Activated naive CD4-positive, alpha-beta T cell treated with anti-CD3 and anti-CD28 coated beads, Interleukin-2, amount 50 U/mL, for 24 hours (primary cell): Measurements from ENCODE around the gene DDX41.
A peak's percentile ranks its signal among the peaks of the same experiment; 100 is the strongest.

Experiments
- H3K27ac Mint-ChIP-seq: one replicate; pipeline ENCODE4 v1.8.0; 2021; ENCODE audit warnings: mild to moderate bottlenecking, mixed read lengths
- H3K27me3 Mint-ChIP-seq: one replicate; pipeline ENCODE4 v1.8.0; 2021; ENCODE audit warnings: mixed read lengths
- H3K36me3 Mint-ChIP-seq: one replicate; pipeline ENCODE4 v1.8.0; 2021; ENCODE audit warnings: mixed read lengths
- H3K4me1 Mint-ChIP-seq: one replicate; pipeline ENCODE4 v1.8.0; 2021; ENCODE audit warnings: mixed read lengths
- H3K4me3 Mint-ChIP-seq: one replicate; pipeline ENCODE4 v1.8.0; 2021; ENCODE audit warnings: mild to moderate bottlenecking, mixed read lengths
- H3K9me3 Mint-ChIP-seq: one replicate; pipeline ENCODE4 v1.8.0; 2021; ENCODE audit warnings: mixed read lengths

DDX41 gene

DNA sequence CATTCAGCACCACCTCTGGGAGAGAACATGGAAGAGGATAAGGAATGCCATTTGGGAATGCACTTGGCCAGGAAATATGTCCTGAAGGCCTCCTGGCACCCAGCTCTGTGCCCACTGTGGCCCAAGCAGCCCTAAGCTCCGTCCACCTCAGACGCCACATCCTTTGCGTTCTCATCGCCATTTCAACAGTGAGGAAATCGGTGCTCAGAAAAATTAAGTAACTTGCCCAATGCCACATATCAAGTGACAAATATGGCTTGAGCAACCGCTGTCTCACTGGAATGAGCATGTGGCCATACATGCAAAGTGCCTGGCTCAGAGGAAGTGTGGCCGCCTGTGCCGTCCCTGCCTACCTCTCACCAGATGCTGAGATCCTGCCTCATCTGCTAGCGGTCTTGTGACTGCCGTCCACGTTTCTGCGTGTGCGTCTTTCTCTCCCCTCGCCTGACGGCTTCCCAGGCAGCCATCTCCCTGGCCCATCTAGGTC, 6.2 kb downstream of the DDX41 start:
- no peaks in the 10 kb centered on the region for H3K9me3 Mint-ChIP-seq
- H3K4me1 Mint-ChIP-seq = peaks cover 9% of the 10 kb centered on the region
- H3K27ac Mint-ChIP-seq = no peak overlapping the region
- no peak overlapping the region for H3K4me3 Mint-ChIP-seq
- H3K36me3 Mint-ChIP-seq = peaks cover 17% of the 10 kb centered on the region
- no peaks in the 10 kb centered on the region for H3K27me3 Mint-ChIP-seq

GRCh38 chr5:177509991-177510566, 6.7 kb downstream of the DDX41 start:
- Mint-ChIP-seq H3K4me1 (peaks cover 5% of the 10 kb centered on the region), H3K27me3 (no peaks in the 10 kb centered on the region), H3K36me3 (peaks cover 14% of the 10 kb centered on the region), H3K9me3 (no peaks in the 10 kb centered on the region), H3K4me3 (no peak overlapping the region), H3K27ac (no peak overlapping the region)

- no peak within 1 kb of the TSS for H3K27ac Mint-ChIP-seq
- no peaks in the 10 kb centered on the region for H3K27me3 Mint-ChIP-seq
- H3K36me3 Mint-ChIP-seq = peaks cover 13% of the 10 kb centered on the region
- H3K4me3 Mint-ChIP-seq = no peak within 1 kb of the TSS
- H3K9me3 Mint-ChIP-seq = no peaks in the 10 kb centered on the region
- H3K4me1 Mint-ChIP-seq = peaks cover 3% of the 10 kb centered on the region
Observed at GRCh38 chr5:177509381-177509951, 7.3 kb downstream of the DDX41 start, which contains the start of gene DOK3. DOK3 (minus strand) TSS chr5:177509826; CDS start chr5:177509540, 286 bp downstream.

GRCh38 chr5:177508837-177509236, 7.9 kb downstream of the DDX41 start:
- Mint-ChIP-seq H3K4me1 (peaks cover 3% of the 10 kb centered on the region), H3K9me3 (no peaks in the 10 kb centered on the region), H3K36me3 (peaks cover 12% of the 10 kb centered on the region), H3K27ac (no peak overlapping the region), H3K4me3 (no peak overlapping the region), H3K27me3 (no peaks in the 10 kb centered on the region)

- peaks cover 3% of the 10 kb centered on the region for H3K4me1 Mint-ChIP-seq
- peaks cover 11% of the 10 kb centered on the region for H3K36me3 Mint-ChIP-seq
- H3K27me3 Mint-ChIP-seq = no peaks in the 10 kb centered on the region
- no peak overlapping the region for H3K4me3 Mint-ChIP-seq
- H3K27ac Mint-ChIP-seq = no peak overlapping the region
- H3K9me3 Mint-ChIP-seq = no peaks in the 10 kb centered on the region
Observed at GRCh38 chr5:177508221-177508611, 8.5 kb downstream of the DDX41 start.

DNA sequence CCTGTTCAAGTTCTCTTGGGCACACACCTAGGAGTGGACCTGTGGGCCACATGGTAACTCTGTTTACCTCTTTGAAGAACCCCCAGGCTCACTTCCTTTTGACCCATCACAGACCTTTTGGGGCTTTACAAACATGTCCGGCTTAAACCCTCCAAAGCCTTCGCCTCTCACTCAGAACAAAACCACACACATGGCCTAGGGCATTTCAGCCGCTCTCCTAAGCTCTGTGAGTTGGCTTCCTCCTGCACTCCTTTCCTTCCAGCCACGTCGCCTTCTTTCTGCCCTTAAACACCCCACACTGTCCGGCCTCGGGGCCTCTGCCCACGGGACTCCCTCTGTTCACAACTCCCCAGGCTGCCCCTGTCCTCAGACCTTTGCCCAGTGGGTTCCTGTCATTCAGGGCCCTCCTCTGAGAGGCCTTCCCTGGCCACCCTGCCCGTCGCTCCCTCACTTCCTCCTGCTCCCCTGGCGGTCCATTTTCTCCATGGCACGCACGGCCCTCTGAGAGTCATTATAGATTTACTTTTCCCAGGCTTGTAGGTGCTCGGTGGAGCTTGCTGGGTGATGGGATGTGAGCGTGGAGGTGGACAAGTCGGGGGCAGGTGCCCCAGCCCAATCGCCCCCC, 9.1 kb downstream of the DDX41 start:
- no peak overlapping the region for H3K4me3 Mint-ChIP-seq
- H3K4me1 Mint-ChIP-seq = peaks cover 3% of the 10 kb centered on the region
- no peaks in the 10 kb centered on the region for H3K27me3 Mint-ChIP-seq
- H3K27ac Mint-ChIP-seq = peak overlapping the region; percentile 70
- peaks cover 8% of the 10 kb centered on the region for H3K36me3 Mint-ChIP-seq
- no peaks in the 10 kb centered on the region for H3K9me3 Mint-ChIP-seq

DNA sequence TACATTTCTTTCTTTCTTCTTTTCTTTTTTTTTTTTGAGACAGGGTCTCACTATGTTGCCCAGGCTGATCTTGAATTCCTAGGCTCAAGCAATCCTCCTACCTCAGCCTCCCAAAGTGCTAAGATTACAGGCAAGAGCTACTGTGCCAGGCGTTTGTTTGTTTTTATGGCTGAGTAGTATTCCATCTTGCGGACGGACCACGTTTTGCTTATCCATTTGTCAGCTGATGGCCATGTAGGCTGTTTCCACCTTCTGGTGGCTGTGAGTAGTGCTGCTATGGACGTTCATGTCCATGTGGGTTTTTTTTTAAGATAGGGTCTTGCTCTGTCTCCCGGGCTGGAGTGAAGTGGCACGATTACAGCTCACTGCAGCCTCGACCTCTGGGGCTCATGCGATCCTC, 9.6 kb downstream of the DDX41 start:
- H3K4me3 Mint-ChIP-seq = no peak overlapping the region
- H3K27me3 Mint-ChIP-seq = no peaks in the 10 kb centered on the region
- H3K9me3 Mint-ChIP-seq = no peaks in the 10 kb centered on the region
- H3K4me1 Mint-ChIP-seq = peaks cover 3% of the 10 kb centered on the region
- H3K36me3 Mint-ChIP-seq = peaks cover 8% of the 10 kb centered on the region
- H3K27ac Mint-ChIP-seq = peak overlapping the region; percentile 70

DNA sequence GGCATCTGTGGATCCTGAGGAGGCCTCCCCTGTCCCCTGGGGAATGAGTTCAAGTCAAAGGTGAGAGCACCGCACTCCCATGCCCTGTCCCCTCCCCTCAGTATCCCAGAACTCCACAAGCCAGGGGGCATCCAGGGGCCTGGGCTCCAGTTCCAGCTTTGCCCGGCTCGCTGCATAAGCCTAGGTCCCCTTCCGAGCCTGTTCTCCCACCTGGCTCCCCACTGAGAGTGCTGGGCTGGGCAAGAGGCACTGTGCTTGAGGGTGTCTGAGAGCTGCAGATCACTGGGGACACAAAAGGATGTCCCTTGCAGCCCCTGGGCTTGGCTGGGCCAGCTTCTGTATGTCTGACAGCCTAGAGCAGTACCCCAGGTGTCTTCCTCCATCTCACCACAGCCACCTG, 11.7 kb downstream of the DDX41 start:
- Mint-ChIP-seq H3K27ac (no peak overlapping the region), H3K4me3 (no peak overlapping the region), H3K4me1 (peaks cover 7% of the 10 kb centered on the region), H3K9me3 (no peaks in the 10 kb centered on the region), H3K36me3 (no peaks in the 10 kb centered on the region), H3K27me3 (no peaks in the 10 kb centered on the region)

DNA sequence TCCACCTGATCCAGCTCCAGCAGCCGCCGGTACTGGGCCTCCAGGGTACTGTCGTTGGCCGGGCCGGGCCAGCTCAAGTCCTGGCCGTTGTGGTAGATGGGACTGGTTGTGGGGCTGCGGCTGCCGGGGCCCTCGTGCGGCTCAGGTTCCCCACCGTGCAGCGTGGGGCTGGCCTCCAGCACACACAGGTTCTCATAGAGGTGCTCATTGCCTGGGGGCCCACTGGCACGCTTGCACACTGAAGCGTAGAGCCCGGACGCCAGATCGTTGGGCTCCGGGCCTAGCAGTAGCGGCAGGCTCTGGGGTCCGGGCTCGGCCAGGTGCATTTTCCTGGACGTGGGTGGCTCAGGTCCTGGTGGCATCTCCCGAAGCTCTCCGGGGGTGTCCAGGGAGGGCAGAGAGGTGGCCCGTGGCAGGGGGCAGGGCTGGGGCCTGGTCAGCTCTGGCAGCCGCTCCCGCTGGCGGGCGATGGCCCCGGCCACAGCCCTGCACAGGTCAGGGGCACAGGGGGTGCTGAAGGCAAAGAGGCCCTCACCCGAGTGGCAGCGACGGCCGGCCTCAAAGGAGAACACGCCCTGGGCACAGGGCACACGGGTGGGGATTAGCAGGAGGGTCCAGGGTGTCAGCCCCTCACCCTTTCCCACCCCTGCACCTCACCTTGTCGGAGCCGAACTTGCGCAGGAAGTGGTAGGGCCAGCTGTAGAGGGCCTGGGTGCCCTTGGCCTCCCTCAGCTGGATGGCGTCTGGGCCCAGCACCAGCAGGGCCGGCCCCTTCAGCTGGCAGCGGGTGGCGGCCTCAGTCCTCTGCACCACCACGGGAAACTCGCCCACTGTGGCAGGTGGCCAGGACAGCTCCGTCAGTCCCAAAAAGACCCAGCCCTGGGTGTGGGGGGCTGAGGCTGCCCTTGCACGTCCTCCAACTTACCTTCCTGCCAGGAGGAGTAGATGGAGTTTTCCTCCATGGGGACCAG, 12.4 kb downstream of the DDX41 start:
- Mint-ChIP-seq H3K27ac (no peak overlapping the region), H3K4me1 (peaks cover 3% of the 10 kb centered on the region), H3K4me3 (no peak overlapping the region), H3K36me3 (no peaks in the 10 kb centered on the region), H3K27me3 (no peaks in the 10 kb centered on the region), H3K9me3 (no peaks in the 10 kb centered on the region)

- H3K4me1 Mint-ChIP-seq = peaks cover 8% of the 10 kb centered on the region
- no peaks in the 10 kb centered on the region for H3K9me3 Mint-ChIP-seq
- H3K4me3 Mint-ChIP-seq = no peak overlapping the region
- H3K27me3 Mint-ChIP-seq = no peaks in the 10 kb centered on the region
- no peak overlapping the region for H3K27ac Mint-ChIP-seq
- no peaks in the 10 kb centered on the region for H3K36me3 Mint-ChIP-seq
Observed at GRCh38 chr5:177503351-177504085, 13.2 kb downstream of the DDX41 start.

DNA sequence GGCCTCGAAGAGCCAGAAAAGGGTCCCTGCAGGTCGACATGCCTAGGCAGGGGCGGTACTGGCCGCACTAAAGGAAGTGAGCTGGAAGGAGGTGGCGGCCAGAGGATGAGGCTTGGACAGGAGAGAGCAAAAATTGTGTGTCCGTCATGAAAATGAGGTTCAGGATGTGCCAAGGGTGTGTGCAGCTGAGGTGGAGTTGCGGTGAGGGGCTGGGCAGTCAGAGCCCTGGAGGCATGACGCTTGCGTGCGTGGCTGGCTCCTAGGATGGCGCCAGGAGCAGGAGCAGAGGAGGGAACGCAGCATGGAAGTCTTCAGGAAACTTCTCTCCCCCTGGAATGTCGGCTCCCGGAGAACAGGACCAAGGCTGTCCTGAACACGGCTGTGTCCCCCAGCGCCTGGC, 13.9 kb downstream of the DDX41 start:
- Mint-ChIP-seq H3K27me3 (no peaks in the 10 kb centered on the region), H3K9me3 (no peaks in the 10 kb centered on the region), H3K27ac (no peak overlapping the region), H3K36me3 (no peaks in the 10 kb centered on the region), H3K4me1 (peaks cover 12% of the 10 kb centered on the region), H3K4me3 (no peak overlapping the region)

DNA sequence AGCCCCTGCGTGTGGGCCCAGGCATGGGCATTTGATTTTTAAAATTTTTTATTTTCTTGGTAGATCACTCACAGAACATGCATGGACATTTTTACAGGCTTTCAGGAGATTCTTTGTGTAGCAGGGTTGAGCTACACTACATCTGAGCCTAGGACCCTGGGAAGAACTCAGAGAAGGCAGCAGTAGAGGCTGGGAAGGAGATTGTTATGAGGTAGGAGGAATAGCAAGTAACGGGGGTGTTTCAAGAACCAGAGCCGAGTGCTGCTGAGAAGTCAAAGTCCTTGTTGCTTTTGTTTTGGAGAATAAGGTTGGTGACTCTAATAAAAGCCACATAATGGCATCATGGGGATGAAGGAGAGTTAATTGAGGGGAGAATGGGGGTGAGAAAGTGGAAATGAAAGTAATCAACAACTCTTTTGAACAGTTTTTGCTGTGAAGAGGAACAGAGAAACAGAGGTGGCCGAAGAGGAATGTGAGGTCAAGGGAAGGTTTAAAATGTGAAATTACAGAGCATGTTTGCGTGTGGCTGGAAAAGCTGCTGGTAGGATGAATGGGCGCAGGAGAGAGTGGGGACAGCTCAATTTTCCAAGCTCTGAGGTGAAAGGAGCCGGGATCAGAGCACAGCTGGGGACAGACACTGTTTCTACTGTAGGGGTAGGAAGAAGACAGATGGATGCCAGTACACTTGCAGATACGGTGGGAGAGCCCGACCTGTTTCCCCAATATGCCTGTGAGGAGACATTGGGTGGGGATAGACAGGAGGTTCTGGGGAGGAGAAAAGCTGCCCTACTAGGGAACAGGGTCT, 14.7 kb downstream of the DDX41 start:
- Mint-ChIP-seq H3K4me1 (peaks cover 12% of the 10 kb centered on the region), H3K27me3 (no peaks in the 10 kb centered on the region), H3K27ac (no peak overlapping the region), H3K4me3 (no peak overlapping the region), H3K9me3 (no peaks in the 10 kb centered on the region), H3K36me3 (no peaks in the 10 kb centered on the region)

DNA sequence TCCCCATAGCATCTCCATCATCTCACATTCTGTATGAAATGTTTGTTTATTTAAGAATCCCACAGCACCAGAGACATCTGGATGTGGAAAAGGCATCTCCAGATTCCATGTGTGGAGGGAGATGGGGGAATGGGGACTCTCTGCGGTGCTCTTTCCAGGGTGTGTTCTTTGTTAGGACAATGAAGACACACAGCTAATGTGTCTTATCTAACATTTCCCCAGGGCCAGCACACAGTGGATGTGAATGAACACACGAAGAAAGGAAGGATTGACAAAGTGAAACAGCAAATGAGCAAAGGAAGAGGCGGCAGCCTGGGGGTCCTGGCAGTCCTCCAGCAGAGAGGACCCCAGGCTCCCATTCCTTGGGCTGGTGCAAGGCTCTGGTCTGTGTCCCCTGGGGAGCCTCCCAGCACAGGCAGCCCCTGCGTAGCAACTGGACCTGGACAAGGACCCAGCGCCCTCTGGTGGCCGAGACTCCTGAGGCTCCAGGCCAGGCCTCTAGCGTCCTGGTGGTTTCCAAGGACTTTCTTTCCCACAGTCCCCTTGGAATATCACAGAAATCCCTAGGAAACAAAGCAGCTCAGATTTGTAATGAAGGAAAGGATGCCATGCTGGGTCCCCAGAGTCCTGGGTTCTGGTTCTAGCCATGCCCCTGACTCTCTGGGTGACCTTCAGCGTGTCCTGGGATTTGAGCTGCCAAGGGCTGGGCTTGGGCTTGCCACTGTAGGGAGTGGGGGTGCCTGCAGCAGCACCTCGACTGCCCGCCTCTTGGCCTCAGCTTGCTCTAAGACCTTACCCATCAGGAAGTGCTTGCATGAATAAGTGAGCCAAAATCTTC, 15.9 kb downstream of the DDX41 start:
- Mint-ChIP-seq H3K9me3 (no peaks in the 10 kb centered on the region), H3K27ac (peak overlapping the region; percentile 19), H3K4me3 (no peak overlapping the region)

DNA sequence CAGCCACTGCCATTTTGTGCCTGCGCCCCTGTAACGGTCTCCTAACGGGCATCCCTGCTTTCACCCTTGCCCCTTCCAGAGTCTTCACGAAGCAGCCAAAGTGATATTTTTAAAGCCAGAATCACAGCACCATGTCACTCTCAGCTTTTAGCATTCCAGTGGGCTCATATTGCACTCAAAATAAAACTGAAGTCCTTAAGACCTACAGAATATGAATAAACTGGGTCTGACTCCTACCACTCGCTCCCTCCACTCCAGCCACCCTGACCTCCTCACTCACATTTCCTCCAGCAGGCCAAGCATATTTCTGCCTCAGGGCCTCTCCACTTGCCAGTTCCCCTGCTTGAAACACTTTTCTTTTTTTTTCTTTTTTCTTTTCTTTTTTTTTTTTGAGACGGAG, 16.9 kb downstream of the DDX41 start:
- Mint-ChIP-seq H3K36me3 (no peaks in the 10 kb centered on the region), H3K9me3 (no peaks in the 10 kb centered on the region), H3K27me3 (no peaks in the 10 kb centered on the region), H3K4me3 (no peak overlapping the region), H3K4me1 (peaks cover 15% of the 10 kb centered on the region), H3K27ac (no peak overlapping the region)

More for the DNA sequence above, 15.9 kb downstream of the DDX41 start:
- H3K27me3 Mint-ChIP-seq = no peaks in the 10 kb centered on the region
- H3K36me3 Mint-ChIP-seq = no peaks in the 10 kb centered on the region
- peaks cover 15% of the 10 kb centered on the region for H3K4me1 Mint-ChIP-seq
